Nucleus accumbens (tissue), 56 donors: ENCODE results near the gene TMEM43.

Source experiments
- DNase-seq, 56 donors: peaks; one replicate each; lab custom pipeline; 2025; lab: John Stamatoyannopoulos, UW

The TMEM43 gene

GRCh38 chr3:14174483-14174882, 49.6 kb downstream of the TMEM43 start:
- DNase-seq = no peak

- DNase-seq = no peak
These were observed 50.7 kb downstream of the TMEM43 start for GRCh38 chr3:14175383-14176037.

- DNase-seq = peak in 5 of 56 donors; percentile 31 to 61 (median 47)
These were observed 52.9 kb downstream of the TMEM43 start for GRCh38 chr3:14177580-14178246.

DNA sequence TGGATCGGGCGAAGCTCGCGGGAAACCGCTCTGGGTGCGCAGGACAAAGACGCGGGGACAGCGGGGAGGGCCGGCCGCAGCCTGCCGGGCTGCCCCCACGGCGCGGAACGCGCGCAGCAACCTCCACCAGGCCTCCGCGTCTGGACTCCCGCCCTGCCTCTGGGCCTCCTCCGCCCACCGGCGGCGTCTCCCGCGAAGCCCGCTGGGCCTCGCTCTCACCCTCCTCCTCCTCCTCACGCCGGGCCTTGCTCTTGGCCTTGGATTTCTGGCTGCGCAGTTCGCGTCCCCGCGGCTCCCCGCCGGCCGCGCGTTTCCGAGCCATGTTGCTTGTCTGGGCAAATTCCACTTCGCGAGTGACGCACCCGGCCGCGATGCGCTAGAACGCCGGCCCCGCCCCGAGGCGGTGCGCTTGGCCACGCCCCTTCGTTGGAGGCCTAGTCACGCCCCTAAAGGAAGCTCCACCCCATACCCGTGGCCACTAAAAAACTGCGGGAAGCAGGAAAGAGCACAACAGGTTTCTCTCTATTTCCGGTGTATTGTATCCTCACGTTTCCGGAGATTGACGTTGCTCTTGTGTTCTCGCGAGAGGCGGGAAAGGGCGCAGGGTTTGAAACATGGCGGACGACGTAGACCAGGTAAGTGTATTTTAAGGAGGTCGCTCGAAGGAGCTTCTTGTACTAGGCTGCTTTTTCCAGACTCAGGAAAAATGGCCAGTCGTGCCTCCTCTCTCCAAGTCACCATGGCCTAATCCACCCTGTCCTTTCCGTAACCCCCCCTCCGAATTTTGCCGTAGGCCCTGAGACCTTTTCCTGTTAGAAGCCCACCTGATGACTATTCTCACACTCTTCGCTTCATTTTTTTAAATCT, 53.6 kb downstream of the TMEM43 start, which contains the start of the genes LSM3 and XPC:
Gene LSM3 (plus strand): TSS at position 571 of the 867 bp plus-strand sequence. CDS start 44 bp downstream, at position 615.
Gene XPC (minus strand): TSS at position 355 of the 867 bp plus-strand sequence. CDS start 33 bp downstream, at position 322.
- peak; percentile 79 to 98 (median 96) for DNase-seq

DNA sequence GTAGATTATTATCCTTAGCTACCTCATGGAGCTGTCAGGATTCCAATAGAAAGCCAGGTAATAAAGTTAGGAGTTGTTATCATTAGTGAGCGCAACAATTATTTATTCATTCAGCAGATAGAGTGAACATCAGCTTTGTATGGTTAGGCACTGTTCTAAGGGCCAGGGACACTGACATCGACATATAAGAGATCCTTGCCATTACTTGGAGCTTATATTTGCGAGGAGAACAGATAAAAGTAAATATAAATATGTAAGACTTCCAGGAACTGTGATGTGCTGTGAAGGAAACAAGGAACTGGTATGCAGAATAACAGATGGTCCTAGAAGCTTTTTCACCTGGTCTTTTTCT, 54.2 kb downstream of the TMEM43 start:
- DNase-seq = no peak

DNA sequence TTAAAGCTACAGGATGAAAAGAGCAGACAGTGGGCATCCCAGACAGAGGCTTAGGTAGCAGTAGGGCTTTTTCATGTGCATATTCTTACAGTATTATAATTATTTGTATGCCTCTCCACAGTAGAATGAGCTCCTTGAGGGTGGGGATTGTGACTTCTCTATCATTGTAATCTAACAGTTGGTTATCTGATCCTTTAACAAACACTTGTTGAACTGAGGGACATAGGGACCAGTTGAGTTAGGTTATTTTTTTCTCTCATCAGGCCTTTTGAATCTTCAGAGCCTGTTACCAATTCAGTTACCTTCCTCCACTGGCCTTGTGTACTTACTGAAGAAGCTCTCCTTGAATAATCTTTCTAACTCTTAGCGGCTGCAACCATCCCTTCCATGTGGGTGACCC, 54.9 kb downstream of the TMEM43 start:
- DNase-seq = no peak

- DNase-seq = no peak
These were observed 56.4 kb downstream of the TMEM43 start for GRCh38 chr3:14181253-14181652.

DNA sequence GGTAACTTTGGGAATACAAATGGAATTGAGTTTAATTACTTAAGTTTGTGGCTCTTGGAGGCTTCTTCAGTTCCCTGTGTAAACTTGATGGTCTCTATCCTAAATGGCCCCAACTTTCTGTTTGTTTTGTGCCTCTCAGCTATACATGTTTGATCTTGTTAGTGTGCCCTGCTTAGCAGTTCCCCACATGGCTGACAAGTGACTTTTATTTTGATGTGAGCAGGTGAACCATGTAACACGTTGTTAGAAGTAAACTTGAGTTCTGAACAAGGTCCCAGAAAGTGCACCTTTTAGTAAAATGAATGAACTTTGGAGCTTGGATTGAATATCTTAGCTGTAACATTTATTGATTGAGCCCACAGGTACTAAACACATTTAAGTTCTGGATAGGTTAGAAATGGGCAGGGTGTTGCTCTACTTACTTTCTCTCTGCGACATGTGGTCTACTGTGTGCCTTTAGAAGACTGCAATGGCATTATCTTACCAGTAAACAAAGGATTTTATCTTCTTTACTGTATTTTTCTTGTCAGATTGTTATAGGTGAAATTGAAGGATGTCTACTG, 58.2 kb downstream of the TMEM43 start:
- DNase-seq = no peak

DNA sequence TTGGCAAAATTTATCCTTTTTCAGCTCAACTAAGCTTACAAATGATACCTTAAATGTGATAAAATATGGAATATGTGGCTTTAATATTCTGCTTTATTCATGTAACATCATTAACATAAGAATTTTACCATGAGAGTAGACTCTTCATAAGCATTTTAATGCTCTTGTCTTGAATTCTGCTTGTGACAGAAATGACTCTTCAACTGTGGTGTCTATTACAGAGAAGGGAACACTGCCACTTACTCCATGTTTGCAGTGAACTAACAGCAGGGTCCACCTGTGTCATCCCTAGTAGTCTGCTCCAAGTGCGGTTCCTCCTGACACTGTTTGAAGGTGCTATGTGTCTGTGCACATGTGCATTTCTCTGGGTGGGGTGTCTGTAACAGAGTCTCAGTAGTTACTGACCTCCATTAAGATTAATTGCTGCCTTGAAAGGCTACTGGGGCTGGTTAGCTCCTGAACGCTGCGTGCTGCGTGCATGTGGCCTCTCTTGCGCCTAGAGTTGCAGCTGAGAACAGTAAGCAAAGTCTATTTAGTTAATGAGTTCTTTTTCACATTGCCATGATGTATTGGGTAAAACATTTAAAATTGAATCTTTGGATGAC, 62.1 kb downstream of the TMEM43 start:
- DNase-seq = no peak

GRCh38 chr3:14188041-14188754, 63.3 kb downstream of the TMEM43 start:
- DNase-seq = no peak
